ENCODE data around the gene PITPNM1.

PITPNM1 gene

GRCh38 chr11:67503119-67504004 lies 1.8 kb downstream of the PITPNM1 start:
- no peak for DNase-seq (ENCODE audit: low read depth, low spot score)

DNA sequence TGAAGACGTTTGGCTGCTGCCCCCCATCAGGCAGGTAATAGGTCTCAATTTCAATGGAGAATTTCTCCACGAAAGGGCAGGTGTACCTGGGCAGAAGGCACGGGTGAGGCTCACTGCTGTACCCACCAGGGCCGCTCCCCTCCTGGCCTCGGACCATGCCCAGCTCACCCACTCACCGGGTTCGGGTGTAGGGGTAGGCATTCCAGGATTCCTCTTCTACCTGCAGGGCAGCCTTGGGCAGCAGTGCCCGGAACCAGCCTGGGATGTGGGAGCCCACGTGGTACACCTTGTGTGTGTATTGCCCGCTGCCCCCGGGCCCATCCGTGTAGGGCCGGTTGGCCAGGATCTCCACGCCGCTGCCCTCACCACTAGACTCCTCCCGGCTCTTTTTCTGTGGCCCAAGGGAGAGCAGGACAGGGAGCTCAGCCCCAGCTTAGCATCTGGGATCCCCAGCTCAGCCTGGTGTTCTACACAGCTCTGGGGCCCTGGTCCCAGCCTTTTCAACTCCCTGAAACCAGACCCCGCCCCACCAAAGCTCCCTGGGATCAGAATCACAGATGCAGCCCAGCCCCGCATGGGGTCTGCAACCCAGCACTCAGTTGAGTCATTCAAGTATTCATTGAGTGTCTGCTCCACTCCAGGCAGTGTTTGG lies 2.7 kb downstream of the PITPNM1 start:
- no peak for DNase-seq (ENCODE audit: low read depth, low spot score)

GRCh38 chr11:67501854-67502253 lies 3.3 kb downstream of the PITPNM1 start:
- no peak for DNase-seq (ENCODE audit: low read depth, low spot score)

- no peak for DNase-seq (ENCODE audit: low read depth, low spot score)
These were observed 4.1 kb downstream of the PITPNM1 start for GRCh38 chr11:67500831-67501715.

DNA sequence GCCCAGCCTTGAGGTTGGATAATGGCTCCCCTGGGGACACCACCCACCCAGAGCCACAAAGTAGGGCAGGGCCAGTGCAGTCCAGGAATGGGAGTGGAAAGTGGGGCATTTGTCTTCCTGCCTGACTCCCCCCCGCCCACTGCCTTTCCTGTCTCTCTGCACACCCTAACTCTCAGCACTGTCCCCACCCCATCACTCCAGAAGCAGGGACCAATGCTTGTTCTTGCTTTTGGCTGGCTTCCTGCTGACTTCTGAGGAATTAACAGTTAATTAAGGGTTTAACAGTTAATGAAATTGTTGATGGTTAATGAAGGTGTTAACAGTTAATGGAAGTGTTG lies 4.7 kb downstream of the PITPNM1 start:
- no peak for DNase-seq (ENCODE audit: low read depth, low spot score)

- no peak for DNase-seq (ENCODE audit: low read depth, low spot score)
These were observed 5.2 kb downstream of the PITPNM1 start for GRCh38 chr11:67499808-67500483.

- DNase-seq (ENCODE audit: low read depth, low spot score): no peak
These were observed 6.6 kb downstream of the PITPNM1 start for GRCh38 chr11:67498544-67498972.

- DNase-seq (ENCODE audit: low read depth, low spot score): no peak
These were observed 7.4 kb downstream of the PITPNM1 start for GRCh38 chr11:67497656-67498291.

GRCh38 chr11:67496113-67496512 lies 9.1 kb downstream of the PITPNM1 start:
- DNase-seq (ENCODE audit: low read depth, low spot score): no peak

- DNase-seq (ENCODE audit: low read depth, low spot score): no peak
These were observed 9.7 kb downstream of the PITPNM1 start for GRCh38 chr11:67495234-67496005.

DNA sequence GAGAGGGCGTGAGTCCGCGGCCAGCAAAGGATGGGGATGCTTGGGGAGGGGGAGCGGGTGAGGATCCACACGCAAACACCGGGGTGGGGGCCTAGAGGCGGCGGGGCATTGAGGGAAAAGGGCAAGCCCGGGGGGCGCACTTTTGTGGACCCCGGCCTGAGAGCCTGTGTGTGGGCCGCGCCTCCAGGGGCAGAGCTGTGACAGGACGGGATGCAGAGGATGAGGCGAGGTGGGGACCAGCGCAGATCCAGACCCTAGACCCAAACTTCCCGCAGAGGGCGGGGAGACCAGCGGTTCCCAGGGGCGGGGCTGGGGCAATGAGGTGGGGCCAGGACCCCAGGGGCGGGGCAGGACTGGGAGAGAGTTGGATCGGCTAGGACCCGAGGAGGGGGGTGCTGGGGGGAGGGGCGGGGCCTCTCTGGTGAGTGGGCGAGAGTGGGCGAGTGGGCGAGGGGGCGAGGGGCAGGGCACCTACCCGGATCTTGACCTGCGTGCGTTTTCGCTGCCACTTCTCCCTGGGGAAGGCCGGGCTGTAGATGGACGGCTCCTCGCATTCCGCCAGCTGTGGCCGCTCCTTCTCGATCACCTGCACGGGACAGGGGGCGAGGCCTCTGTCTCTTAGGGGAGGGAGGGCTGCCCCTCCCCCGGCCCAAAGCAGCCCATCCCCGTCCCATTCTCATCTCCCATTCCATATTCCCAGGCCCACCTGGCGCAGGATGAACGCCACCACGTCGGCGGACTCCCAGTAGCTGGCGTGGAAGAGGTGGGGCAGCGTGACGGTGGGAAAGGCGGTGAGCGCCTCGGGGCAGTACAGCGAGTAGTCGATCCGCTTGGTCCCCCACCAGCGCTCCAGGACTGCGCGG lies 10.6 kb downstream of the PITPNM1 start:
- no peak for DNase-seq (ENCODE audit: low read depth, low spot score)

DNA sequence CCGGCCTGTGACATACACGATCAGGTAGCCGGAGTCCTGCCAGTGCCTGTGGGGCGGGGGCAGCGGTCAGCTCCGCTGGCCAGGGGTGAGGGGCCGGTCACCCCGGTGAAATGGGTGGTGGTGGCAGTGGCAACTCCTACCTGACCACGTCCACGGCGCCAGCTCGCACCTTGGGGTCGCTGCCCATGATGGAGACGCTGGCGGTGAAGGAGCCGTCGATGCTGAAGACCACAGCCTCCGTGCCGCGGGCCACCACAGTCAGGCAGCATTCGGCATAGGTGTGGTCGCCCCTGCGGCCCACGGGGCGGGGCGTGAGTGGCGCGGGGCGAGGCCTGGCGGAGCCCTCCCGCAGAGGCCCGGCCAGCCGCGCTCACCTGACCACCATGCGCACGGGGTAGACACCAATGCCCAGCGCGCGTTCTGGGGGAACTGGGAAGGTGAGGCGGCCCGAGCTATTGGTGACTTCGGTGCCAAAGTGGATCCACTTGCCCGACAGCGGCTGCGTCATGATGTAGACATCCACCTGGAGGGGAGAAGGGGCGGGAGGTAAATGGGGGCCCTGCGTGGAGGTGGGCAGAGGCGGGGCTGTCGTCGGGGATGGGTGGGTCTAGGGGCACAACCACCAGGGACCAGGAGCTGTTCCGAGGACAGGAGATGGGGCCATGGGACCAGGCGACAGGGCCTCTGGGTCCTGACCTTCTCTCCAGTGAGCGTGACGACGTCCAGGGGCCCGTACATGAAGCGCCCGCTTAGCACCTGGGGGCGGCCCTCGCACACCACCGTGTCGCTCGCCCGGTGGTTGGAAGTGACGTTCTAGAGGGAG lies 11.4 kb downstream of the PITPNM1 start:
- DNase-seq (ENCODE audit: low read depth, low spot score): no peak

DNA sequence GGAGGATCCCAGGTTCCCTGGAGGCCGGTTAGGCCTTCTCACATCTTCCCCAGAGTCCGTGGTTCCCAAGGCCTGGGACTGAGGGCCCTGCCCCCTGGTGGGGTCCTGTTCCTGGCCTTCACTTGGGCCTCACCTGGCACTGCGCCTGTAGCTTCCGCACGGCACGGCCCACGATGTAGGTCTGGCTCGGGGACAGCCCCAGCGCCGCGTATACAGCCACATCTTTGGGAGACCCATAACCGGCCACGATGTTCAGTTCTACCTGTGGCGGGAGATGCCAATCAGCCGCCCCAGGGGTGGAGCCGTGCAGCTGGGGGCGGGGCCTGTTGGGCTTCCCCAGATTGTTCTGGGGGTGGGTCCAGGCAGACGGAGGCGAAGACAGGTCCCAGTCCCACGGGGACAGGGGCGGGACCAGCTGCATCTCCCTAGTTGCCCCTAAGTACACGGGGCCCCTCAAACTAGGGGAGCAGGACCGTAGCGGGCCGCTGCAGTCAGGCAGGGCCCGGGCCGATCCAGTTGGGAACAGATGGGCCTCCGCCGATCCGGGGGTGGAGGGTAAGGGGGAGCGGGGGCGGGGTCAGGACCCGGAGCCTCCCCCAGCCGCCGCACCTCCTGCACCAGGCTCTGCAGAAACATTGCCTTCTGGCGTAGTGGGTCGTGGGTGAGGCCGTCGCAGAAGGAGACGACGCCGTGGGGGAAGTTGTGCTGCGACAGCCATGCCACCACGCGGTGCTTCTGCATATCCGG lies 12.2 kb downstream of the PITPNM1 start:
- DNase-seq (ENCODE audit: low read depth, low spot score): no peak

GRCh38 chr11:67492069-67492727 lies 13.0 kb downstream of the PITPNM1 start:
- DNase-seq (ENCODE audit: low read depth, low spot score): no peak

- DNase-seq (ENCODE audit: low read depth, low spot score): no peak
These were observed 13.7 kb downstream of the PITPNM1 start for GRCh38 chr11:67491276-67492068.

- no peak for DNase-seq (ENCODE audit: low read depth, low spot score)
These were observed 14.5 kb downstream of the PITPNM1 start for GRCh38 chr11:67490727-67491065.

Measured in activated naive CD8-positive, alpha-beta T cell treated with anti-CD3 and anti-CD28 coated beads, Interleukin-2, amount 50 U/mL, for 16 hours (primary cell).